NCI-H1436 treated with DMSO at 0.1 percent for 48 hours (cell line): Measurements from ENCODE around the gene LRRC71.
"Not testable (repeated sequence)": the region's sequence is repeated elsewhere in the genome, so short reads cannot be mapped to it uniquely, and the experiment has no call there.

Experiments used
- DNase-seq: peaks from one replicate; lab custom pipeline; 2025; lab: John Stamatoyannopoulos, UW

Gene LRRC71

DNA sequence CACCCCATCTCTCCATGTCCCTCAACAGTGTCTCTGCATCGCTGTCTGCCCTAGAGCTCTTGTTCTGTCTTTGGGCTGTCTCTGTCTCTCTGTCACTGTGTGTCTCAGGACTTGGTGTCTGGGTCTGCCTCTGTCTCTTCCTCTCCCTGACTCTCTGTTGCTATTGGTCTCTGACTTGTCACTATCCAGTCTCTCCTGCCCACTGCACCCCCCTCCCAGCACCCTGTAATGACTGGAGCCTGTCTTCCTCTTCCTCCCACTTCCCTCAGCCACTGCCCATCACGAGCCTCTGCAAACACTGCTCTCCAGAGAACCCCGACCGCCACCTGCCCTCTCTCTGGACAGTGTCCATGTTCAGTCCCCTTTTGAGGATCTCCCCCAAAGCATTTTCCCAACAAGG is 14.8 kb upstream of the LRRC71 start:
- DNase-seq, result no peak

DNA sequence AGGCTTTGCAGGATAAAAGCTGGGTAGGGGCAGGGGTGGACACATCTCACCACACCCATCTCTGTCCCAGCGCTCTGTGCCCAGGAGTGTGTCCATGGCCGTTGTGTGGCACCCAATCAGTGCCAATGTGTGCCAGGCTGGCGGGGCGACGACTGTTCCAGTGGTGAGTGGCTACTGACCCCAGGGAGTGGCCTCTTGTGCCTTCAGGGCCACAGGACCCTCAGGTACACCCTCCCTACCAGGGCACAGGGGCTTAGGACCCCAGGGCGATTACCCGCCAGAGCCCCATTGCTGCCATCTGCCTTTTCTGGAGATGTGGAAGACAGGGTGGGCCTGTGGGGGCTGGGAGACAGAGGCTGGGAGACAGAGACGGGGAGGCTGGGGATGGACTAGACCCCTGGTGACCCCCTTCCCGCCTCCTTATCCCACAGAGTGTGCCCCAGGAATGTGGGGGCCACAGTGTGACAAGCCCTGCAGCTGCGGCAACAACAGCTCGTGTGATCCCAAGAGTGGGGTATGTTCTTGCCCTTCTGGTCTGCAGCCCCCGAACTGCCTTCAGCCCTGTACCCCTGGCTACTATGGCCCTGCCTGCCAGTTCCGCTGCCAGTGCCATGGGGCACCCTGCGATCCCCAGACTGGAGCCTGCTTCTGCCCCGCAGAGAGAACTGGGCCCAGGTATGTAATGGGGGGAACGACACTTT is 14.1 kb upstream of the LRRC71 start:
- no peak for DNase-seq

DNA sequence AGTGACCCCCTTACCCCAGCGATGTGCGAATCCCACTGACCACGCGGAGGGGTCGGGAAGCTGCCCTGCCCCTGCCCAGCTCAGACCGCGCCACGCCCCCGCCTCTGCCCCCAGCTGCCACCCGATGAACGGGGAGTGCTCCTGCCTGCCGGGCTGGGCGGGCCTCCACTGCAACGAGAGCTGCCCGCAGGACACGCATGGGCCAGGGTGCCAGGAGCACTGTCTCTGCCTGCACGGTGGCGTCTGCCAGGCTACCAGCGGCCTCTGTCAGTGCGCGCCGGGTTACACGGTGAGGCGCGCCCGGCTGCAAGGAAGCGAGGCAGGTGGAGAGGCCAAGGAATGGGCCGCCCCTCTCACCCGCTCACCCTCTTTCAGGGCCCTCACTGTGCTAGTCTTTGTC is 11.9 kb upstream of the LRRC71 start:
- no peak for DNase-seq

DNA sequence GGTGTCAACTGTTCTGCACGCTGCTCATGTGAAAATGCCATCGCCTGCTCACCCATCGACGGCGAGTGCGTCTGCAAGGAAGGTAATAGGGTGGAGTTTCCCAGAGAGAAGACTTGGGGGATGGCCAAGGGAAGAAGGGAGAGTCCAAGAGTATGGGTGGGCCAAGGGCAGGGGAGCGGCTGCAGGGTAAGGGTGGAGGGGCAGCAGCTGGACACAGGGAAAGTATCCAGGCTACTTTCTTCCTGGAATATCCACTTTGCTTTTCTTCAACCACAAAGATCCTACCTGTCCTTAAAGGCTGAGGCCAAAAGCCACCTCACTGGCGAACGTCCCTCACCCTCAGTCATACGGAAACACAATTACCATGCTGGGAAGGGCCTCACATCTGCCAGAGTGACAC is 11.5 kb upstream of the LRRC71 start:
- no peak for DNase-seq

DNA sequence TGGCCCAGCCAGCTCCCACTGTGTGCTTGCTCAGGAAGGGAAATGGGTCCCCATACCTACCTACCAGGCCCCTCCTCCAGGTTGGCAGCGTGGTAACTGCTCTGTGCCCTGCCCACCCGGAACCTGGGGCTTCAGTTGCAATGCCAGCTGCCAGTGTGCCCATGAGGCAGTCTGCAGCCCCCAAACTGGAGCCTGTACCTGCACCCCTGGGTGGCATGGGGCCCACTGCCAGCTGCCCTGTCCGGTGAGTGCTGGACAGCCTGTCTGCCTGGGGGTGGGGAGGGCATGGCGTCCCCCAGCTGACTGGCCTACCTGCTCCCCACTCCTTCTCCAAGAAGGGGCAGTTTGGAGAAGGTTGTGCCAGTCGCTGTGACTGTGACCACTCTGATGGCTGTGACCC is 10.8 kb upstream of the LRRC71 start:
- no peak for DNase-seq

DNA sequence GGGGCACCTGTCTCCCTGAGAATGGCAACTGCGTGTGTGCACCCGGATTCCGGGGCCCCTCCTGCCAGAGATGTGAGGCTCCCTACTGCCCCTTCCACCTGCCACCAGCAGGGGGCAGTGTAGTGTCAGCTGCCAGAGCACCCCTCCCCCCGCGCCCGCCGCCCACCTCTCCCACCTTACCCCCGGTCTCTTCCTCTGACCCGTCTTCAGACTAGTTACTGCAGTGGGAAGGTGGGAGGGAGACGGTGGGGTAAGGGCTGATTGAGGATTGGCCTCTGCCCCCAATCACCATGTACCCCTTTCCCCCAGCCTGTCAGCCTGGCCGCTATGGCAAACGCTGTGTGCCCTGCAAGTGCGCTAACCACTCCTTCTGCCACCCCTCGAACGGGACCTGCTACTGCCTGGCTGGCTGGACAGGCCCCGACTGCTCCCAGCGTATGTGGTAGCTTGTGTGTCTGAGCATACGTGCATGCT is 10.1 kb upstream of the LRRC71 start:
- DNase-seq, result no peak

DNA sequence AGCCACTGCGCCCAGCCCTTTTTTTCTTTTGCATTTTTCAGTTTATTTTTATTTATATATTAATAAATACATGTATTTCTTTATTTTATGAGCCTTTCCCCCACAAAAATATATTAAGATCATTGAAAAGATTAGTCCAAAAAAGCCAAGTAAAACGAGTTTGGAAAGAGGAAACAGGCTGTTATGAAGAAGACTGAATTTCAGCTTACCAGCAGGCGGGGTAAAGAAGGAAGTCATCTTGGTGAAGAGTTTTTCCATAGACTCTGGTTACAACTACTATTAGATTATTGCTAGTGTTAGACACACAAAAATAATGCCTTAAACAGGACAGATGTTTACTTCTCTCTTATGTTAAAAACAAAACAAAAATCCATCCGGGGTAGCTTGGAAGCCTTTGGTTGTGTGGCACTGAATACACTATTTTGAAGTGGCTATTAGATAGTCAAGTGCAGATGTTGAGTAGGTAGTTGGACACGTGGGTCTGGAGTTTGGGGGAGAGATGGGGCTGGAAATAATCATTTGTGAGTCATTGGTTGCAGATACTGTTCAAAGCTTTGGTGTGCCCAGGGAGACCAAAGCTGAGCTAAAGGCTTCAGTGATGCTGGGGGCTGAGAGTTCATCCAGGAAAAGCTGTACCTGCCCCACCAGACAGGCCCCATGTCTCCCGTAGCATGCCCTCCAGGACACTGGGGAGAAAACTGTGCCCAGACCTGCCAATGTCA is 8.7 kb upstream of the LRRC71 start:
- DNase-seq, result no peak

DNA sequence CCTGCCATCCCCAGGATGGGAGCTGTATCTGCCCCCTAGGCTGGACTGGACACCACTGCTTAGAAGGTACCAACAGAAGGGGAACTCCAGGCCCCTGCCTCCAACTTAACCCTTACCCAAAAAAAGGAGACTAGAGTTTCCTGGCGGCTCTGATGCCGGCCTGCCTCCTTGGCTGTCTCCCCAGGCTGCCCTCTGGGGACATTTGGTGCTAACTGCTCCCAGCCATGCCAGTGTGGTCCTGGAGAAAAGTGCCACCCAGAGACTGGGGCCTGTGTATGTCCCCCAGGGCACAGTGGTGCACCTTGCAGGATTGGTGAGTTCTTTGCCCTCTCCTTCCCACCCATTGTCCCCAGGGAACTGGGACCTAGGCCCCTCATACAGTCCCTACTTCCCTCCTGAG is 8.1 kb upstream of the LRRC71 start:
- DNase-seq, result no peak

DNA sequence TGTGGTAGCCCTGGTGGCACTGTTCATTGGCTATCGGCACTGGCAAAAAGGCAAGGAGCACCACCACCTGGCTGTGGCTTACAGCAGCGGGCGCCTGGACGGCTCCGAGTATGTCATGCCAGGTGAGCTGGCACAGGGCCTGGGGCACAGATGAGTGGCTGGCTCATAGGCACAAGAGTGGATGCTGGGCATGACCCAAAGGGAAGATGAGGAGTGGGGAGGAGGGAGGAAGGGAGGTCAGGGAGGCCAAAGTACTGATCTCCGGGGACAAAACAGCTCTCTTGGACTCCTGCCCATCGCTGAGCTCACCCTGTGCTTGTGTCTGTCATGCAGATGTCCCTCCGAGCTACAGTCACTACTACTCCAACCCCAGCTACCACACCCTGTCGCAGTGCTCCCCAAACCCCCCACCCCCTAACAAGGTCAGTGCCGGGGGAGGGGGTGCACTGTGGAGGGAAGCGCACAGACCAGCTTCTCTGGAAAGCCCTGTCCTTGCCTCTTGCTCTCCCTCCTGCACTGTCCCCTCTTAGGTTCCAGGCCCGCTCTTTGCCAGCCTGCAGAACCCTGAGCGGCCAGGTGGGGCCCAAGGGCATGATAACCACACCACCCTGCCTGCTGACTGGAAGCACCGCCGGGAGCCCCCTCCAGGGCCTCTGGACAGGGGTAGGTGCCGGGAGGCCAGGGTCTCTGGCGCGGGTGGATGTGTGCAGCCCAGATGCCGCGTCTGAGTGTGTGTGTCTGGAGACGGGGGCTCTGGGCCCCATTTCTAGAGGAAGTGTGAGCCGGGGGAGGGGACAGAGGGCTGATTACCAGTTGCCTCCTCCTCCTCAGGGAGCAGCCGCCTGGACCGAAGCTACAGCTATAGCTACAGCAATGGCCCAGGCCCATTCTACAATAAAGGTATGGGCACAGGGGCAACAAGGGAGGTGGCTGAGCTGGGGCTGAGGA is 7.3 kb upstream of the LRRC71 start:
- no peak for DNase-seq

DNA sequence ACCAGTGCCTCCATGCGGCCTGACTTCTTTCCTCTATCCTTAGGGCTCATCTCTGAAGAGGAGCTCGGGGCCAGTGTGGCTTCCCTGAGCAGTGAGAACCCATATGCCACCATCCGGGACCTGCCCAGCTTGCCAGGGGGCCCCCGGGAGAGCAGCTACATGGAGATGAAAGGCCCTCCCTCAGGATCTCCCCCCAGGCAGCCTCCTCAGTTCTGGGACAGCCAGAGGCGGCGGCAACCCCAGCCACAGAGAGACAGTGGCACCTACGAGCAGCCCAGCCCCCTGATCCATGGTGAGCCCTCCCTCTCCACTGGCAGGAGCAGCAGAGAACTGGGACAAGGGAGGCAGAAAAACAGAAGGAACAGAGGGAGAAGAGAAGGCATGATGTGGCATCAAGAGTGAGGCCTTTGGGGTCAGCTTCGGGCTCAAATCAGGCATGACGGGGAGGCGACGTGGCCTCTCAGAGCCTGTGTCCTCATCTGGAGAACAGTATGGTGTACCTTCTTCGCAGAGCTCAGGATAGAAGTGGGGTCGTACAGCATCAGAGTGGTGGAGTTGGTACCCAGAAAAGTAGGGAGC is 6.5 kb upstream of the LRRC71 start:
- DNase-seq, result no peak

DNA sequence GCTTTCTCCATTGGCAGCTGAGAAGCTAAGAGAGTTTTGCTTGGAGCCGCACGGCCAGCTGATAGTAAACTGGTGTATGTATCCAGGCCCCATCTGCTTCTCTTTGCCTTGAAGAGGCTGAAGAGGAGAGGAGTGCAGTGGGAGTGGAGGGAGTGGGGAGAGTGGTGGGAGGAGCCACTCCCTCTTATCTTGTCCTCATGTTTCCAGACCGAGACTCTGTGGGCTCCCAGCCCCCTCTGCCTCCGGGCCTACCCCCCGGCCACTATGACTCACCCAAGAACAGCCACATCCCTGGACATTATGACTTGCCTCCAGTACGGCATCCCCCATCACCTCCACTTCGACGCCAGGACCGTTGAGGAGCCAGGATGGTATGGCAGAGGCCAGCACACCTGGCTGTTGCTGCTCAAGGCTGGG is 6.0 kb upstream of the LRRC71 start:
- no peak for DNase-seq

DNA sequence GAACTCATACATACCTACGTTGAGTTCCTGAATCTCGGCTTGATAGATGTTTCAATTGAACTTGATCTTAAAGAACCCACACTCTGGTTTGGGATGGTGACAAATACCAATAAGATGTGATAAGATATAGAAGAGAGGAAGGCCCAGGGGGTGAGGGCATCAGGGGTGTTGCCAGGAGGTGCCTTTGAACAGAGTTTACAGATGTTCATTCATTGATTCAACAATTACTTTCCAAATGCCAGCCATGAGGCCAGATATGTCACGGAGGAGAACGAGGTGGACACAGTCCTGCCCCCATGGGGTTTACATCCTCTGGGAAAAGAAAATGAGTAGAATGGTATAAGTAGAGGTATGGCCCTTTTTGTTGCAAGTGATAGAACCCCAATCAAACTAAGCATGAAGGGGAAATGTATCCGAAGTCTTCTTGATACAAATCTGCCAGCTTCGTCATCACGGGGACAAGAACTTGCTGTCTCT is 659 bp downstream of the LRRC71 start:
- DNase-seq, result no peak

DNA sequence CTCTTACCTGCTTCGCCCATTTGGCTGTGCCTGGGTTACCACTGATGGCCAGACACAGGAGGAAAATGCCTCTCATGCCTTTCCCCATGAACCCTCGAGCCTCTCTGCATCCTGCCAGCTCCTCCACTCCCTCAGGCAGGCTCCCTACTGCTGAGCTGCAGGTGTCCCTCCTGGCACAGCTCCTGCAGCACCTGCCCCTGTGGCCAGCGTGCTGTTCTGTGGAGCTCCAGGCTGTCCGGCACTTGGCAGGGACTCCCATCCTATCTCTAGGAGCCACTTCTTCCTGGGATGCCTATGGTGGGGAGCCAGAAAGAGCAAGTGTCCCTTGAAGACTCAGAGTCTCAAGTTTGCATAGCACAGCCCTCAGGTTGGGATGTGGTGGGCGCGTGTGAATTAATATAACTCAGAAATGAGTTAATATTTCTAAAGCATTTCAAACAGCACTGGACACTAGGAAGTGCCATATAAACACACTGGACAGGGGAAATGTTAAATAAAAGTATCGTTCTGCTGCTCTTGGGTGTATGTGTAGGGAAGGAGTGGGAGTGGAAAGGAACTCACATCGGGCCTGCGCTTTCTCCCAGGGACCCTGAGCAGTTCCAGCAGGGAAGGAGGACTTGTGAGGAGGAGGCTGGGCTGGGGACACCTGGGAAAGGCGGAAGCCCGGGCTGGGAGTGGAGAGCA is 2.7 kb downstream of the LRRC71 start:
- DNase-seq, result no peak

DNA sequence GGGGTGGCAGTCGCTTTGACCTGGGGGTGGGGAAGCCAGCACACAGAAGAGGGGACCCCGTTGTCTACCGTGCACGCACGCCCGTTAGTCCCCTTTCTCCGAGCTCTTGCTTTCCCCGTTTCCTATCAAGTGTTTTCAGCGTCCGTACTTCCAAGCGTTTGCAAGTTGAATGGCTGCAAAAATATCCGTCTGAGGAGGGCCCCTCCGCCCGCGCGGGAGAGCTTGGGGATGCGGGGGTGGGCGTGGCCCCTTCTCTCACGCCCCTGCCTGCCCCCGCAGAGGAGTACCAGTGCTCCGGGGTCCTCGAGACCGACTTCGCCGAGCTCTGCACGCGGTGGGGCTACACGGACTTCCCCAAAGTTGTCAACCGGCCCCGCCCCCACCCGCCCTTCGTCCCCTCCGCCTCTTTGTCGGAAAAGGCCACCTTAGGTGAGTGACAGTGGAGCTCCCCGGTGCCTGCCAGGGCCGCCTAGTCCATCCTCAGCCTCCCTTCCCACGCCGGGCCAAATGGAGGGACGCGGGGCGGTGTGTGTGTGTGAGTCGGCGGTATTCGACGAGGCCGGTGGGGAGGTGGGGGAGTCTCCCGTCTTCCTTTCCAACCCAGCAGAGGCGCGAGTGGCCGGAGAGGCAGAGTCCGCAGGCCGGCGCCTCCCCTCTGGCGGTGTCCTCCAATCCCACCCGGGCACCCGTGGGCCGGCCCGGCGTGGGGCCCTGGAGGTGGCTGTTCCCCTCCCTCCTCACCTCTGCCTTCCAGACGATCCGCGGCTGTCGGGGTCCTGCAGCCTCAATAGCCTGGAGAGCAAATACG is 3.4 kb downstream of the LRRC71 start:
- DNase-seq, result no peak

DNA sequence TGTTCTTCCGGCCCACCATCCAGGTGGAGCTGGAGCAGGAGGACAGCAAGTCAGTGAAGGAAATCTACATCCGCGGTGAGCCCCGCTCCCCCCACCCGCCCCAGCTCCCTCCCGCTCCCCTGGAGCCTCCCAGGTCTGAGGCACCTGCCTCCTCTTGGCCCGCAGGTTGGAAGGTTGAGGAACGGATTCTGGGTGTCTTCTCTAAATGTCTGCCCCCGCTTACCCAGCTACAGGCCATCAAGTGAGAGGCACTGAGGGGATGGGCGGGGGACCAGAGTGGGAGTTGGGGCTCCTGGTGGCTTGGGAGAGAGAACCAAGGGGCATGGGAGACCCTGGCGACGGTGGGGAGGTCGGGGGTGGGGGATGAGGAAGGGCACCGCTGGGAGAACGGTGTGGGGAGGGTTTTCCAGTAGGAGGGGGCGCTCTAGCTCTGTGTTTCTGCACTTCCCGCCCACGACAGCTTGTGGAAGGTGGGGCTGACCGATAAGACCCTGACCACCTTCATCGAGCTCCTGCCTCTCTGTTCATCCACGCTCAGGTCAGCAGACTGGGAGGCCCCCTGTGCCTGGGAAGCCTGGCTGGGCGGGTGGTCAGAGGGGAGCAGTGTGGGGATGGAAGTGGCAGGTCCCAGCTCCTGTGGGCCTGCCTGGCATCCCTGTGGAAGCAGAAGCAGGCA is 4.2 kb downstream of the LRRC71 start:
- DNase-seq, result no peak

DNA sequence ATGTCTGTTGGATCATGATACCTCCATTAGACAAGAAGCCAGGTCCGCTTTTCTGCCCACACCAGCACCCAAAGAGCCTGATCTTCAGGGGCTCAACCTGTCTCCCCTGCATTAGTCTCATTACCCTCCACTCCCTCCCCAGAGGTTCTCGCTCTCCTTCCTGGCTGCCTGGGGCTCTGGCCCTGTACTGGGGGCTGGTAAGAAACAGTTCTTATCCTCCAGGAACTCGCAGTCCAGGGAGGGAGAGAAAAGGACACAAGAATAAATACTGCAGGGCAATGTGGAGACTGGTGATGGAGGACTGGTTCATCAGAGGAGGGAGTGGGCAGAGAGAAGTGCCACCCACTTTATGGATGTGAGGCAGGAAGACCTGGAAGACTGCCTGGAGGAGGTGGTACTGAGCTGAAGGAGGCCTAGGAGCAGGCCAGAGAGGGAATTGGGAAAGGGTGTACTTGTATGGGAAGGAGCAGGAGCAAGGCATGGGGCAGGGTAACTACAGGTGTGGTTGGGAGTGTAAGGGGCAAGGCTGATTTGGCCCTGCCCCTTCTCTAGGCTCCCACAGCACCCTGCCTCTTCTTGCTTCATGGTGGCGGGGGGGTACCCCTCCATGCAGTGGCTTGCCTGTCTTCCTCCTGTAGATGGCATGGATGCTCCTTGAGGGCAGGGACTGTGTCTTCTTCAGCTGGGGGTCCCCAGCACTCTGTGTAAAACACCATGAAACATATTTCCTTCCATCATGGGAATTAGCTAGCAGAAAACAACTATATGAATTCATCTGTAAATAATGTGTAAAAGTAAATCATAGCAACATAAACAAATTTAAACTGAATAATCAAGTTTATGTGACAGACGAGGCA is 5.0 kb downstream of the LRRC71 start:
- DNase-seq, result no peak

DNA sequence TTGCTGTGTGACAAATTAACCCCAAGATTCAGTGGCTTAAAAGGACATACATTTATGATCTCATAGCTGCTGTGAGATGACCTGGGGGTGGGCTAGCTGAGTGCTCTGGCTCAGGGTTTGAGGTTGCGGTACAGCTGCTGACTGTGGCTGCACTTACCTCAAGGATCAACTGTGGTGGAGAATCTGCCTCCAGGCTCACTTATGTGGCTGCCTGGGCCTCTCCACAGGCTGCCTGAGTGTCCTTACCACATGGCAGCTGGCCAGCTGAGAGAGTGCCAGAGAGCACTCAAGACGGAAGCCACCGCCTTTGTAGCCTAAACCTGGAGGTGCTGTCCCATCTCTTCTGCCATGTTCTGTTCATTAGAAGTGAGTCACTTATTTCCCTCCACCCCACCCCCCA is 5.7 kb downstream of the LRRC71 start:
- DNase-seq, result no peak

DNA sequence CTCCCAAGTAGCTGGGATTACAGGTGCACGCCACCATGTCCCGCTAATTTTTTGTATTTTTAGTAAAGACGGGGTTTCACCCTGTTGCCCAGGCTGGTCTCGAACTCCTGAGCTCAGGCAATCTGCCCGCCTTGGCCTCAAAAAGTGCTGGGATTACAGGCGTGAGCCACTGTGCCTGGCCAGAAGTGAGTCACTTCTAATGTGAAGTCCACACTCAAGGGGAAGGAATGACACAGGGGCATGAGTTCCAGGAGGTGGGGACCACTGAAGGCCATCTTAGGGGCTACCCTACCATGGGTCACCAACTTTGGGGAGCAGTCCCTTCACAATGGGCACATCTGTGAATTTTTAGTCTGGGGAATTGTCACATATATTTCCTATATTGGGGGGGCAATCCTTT is 6.3 kb downstream of the LRRC71 start:
- not testable (repeated sequence) for DNase-seq
